ENCODE measurements around the gene FCRL6. TPM values are rescaled to one million over a fixed set of nuclear protein-coding genes. Genes with fewer than 3 reads are reported as not detected.
A peak's percentile ranks its signal among the peaks of the same experiment; 100 is the strongest.

The FCRL6 gene
- total RNA-seq, 2 donors from 2014 or later = 0.24 TPM; not detected in 1

- DNase-seq (ENCODE audit: low spot score) = no peak
- no peaks in the 10 kb centered on the region for H3K36me3 ChIP-seq
- no peaks in the 10 kb centered on the region for H3K4me1 ChIP-seq
- no peak overlapping the region for H3K4me3 ChIP-seq
- H3K9me3 ChIP-seq = no peaks in the 10 kb centered on the region
- no peak overlapping the region for H3K27ac ChIP-seq
- no peaks in the 10 kb centered on the region for H3K27me3 ChIP-seq
- TF ChIP-seq, protein P1, sequence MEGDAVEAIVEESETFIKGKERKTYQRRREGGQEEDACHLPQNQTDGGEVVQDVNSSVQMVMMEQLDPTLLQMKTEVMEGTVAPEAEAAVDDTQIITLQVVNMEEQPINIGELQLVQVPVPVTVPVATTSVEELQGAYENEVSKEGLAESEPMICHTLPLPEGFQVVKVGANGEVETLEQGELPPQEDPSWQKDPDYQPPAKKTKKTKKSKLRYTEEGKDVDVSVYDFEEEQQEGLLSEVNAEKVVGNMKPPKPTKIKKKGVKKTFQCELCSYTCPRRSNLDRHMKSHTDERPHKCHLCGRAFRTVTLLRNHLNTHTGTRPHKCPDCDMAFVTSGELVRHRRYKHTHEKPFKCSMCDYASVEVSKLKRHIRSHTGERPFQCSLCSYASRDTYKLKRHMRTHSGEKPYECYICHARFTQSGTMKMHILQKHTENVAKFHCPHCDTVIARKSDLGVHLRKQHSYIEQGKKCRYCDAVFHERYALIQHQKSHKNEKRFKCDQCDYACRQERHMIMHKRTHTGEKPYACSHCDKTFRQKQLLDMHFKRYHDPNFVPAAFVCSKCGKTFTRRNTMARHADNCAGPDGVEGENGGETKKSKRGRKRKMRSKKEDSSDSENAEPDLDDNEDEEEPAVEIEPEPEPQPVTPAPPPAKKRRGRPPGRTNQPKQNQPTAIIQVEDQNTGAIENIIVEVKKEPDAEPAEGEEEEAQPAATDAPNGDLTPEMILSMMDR (IDR thresholded peaks at IDR 0.05) = no peak
These were observed 30.8 kb upstream of the FCRL6 start for GRCh38 chr1:159771127-159771895.

DNA sequence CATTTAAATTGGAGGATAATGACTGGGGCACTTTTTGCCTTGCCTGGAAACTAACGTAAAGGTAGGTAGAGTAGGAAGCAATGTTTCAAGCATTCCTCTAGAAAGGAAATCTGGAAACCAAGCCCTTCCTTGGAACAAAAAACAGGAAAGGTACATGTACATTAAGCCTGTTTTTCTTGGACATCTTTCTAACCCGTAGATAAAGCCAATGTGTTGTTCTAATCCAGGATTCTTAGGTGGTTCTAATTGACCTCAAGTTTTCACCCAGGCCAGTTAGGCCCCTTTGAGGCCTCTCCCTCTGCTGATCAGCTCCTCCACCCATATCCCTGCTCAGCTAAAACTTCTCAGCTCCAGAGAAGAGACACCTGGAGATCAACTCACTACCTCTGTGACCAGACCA, 27.7 kb upstream of the FCRL6 start:
- Histone ChIP-seq H3K27ac (no peak overlapping the region), H3K36me3 (no peaks in the 10 kb centered on the region), H3K4me3 (no peak overlapping the region), H3K27me3 (no peaks in the 10 kb centered on the region), H3K4me1 (peaks cover 0 to 2% of the 10 kb centered on the region in 2 donors), H3K9me3 (no peaks in the 10 kb centered on the region)
- TF ChIP-seq, protein P1 (IDR thresholded peaks at IDR 0.05) = no peak
- no peak for DNase-seq (ENCODE audit: low spot score)

DNA sequence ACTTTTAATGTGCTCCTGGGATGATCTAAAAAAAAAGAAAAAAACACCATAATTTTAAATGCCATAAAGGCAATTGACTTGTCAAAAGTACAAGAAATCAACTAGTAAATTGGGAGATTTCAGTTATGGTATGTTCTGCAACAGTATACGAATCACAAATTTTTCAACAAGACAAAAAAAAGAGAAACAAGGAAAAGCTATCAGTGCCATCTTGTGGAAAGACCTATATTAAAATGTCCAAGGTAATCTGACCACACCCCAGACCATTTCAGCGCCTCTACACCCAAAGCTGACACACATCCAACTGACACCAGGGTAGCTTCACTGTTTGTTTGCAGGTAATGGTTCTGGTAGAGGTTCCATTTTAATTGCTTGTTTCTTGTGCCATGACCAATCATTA, 26.4 kb upstream of the FCRL6 start:
- TF ChIP-seq, protein P1 (IDR thresholded peaks at IDR 0.05) = no peak
- no peak overlapping the region for H3K27ac ChIP-seq
- H3K4me3 ChIP-seq = no peak overlapping the region
- H3K36me3 ChIP-seq = no peaks in the 10 kb centered on the region
- H3K27me3 ChIP-seq = no peaks in the 10 kb centered on the region
- DNase-seq (ENCODE audit: low spot score) = no peak
- no peaks in the 10 kb centered on the region for H3K9me3 ChIP-seq
- peaks cover 0 to 11% of the 10 kb centered on the region in 2 donors for H3K4me1 ChIP-seq

GRCh38 chr1:159778266-159778665, 23.9 kb upstream of the FCRL6 start:
- H3K36me3 ChIP-seq = no peaks in the 10 kb centered on the region
- TF ChIP-seq, protein P1 (IDR thresholded peaks at IDR 0.05) = no peak
- H3K4me1 ChIP-seq = peaks cover 0 to 21% of the 10 kb centered on the region in 2 donors
- no peak overlapping the region for H3K4me3 ChIP-seq
- H3K27me3 ChIP-seq = no peaks in the 10 kb centered on the region
- H3K9me3 ChIP-seq = no peaks in the 10 kb centered on the region
- DNase-seq (ENCODE audit: low spot score) = no peak
- H3K27ac ChIP-seq = peak overlapping the region in 1 of 2 donors; percentile 20

- Histone ChIP-seq H3K36me3 (no peaks in the 10 kb centered on the region), H3K27me3 (no peaks in the 10 kb centered on the region), H3K4me1 (peaks cover 0 to 21% of the 10 kb centered on the region in 2 donors), H3K27ac (peak overlapping the region; percentile 6 to 20), H3K4me3 (no peak overlapping the region), H3K9me3 (no peaks in the 10 kb centered on the region)
- DNase-seq (ENCODE audit: low spot score) = no peak
- TF ChIP-seq, protein P1 (IDR thresholded peaks at IDR 0.05) = no peak
These were observed 22.7 kb upstream of the FCRL6 start for GRCh38 chr1:159779403-159779851.
